ENCODE measurements around the gene HFM1.
A peak's percentile ranks its signal among the peaks of the same experiment; 100 is the strongest.
"Not testable (repeated sequence)": the region's sequence is repeated elsewhere in the genome, so short reads cannot be mapped to it uniquely, and the experiment has no call there.

Gene HFM1

DNA sequence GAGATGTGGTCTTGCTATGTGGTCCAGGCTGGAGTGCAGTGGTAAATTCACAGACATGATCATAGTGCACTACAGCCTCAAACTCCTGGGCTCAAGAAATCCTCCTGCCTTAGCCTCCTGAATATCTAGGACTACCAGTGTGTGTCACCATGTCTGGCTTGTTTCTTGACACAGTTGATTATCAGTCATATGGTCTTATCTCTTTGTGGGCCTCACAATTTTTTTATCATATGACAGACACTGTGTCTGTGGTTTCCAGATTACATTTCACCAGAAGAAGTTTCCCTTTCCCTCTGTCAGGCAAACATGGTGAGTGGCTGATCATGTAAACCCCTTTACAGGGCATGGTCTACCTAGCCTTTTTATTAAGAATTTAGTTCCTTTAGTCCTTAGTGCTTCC lies 96.1 kb downstream of the HFM1 start:
- H3K27ac Mint-ChIP-seq = no peak overlapping the region
- DNase-seq (no peak), ATAC-seq (no peak)
- H3K36me3 Mint-ChIP-seq (ENCODE audit: low read depth) = no peaks in the 10 kb centered on the region
- no peaks in the 10 kb centered on the region for H3K4me1 Mint-ChIP-seq
- peaks cover 22% of the 10 kb centered on the region for H3K9me3 Mint-ChIP-seq
- H3K4me3 Mint-ChIP-seq = no peak overlapping the region
- peaks cover 10% of the 10 kb centered on the region for H3K27me3 Mint-ChIP-seq

DNA sequence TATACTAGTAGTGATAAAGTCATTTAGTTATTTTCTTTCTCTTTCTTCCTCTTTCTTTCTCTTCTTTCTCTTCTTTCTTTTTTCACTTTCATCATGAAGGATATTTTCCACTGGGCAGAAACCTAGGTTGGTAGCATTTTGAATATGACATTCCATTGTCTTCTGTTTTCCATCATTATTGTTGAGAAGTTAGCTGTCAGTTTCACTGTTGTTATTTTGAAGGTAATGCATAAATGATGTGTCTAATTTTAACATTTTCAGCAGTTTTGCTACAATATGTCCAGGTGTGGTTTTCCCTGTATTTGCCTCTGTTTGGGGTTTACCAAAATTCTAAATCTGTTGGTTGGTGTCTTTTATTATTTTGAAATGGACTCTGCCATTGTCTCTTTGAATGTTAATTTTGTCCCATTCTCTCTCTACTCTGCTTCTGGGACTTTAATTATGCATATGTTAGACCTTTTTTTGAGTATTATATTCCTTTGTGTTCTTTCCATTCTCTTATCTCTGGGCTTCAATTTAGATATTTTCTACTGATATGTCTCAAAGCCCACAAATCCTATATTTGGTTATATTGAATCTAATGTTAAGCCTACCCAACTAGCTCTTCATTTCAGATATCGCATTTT lies 96.7 kb downstream of the HFM1 start:
- Mint-ChIP-seq H3K27ac (no peak overlapping the region), H3K9me3 (peaks cover 29% of the 10 kb centered on the region), H3K27me3 (peaks cover 10% of the 10 kb centered on the region), H3K36me3 (ENCODE audit: low read depth) (no peaks in the 10 kb centered on the region), H3K4me1 (no peaks in the 10 kb centered on the region), H3K4me3 (no peak overlapping the region)
- DNase-seq (no peak), ATAC-seq (no peak)

DNA sequence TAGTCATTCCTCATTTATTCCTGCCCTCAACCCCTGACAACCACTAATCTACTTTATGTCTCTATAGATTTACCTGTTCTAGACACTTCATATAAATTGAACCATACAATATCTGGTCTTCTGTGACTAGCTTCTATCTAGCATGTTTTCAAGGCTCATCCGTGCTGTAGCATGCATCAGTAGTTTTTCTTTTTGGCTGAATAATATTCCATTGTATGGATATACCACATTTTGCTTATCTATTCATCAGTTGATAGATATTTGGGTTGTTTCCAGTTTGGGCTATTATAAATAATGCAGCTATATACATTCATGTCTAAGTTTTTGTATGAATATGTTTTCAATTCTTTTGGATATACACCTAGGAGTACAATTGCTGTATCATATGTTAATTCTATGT lies 101.5 kb downstream of the HFM1 start:
- peaks cover 2% of the 10 kb centered on the region for H3K27me3 Mint-ChIP-seq
- H3K36me3 Mint-ChIP-seq (ENCODE audit: low read depth) = no peaks in the 10 kb centered on the region
- peaks cover 15% of the 10 kb centered on the region for H3K9me3 Mint-ChIP-seq
- no peaks in the 10 kb centered on the region for H3K4me1 Mint-ChIP-seq
- DNase-seq = no peak
- H3K4me3 Mint-ChIP-seq = no peak overlapping the region
- ATAC-seq = no peak
- no peak overlapping the region for H3K27ac Mint-ChIP-seq

DNA sequence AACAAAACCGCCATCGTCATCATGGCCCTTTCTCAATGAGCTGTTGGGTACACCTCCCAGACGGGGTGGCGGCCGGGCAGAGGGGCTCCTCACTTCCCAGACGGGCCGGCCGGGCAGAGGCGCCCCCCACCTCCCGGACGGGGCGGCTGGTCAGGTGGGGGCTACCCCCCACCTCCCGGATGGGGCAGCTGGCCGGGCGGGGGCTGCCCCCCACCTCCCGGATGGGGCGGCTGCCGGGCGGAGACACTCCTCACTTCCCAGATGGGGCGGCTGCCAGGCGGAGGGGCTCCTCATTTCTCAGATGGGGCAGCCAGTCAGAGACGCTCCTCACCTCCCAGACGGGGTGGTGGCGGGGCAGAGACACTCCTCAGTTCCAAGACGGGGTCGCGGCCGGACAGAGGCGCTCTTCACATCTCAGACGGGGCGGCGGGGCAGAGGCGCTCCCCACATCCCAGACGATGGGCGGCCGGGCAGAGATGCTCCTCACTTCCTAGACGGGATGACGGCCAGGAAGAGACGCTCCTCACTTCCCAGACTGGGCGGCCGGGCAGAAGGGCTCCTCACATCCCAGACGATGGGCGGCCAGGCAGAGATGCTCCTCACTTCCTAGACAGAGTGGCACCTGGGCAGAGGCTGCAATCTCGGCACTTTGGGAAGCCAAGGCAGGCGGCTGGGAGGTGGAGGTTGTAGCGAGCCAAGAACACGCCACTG lies 115.6 kb downstream of the HFM1 start:
- H3K27me3 Mint-ChIP-seq; H3K4me3 Mint-ChIP-seq; H3K9me3 Mint-ChIP-seq; H3K4me1 Mint-ChIP-seq; ATAC-seq; H3K27ac Mint-ChIP-seq; H3K36me3 Mint-ChIP-seq (ENCODE audit: low read depth); DNase-seq: not testable (repeated sequence)

DNA sequence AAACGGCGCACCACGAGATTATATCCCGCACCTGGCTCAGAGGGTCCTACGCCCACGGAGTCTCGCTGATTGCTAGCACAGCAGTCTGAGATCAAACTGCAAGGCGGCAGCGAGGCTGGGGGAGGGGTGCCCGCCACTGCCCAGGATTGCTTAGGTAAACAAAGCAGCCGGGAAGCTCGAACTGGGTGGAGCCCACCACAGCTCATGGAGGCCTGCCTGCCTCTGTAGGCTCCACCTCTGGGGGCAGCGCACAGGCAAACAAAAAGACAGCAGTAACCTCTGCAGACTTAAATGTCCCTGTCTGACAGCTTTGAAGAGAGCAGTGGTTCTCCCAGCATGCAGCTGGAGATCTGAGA lies 117.7 kb downstream of the HFM1 start:
- not testable (repeated sequence) for H3K9me3 Mint-ChIP-seq; H3K4me1 Mint-ChIP-seq; H3K36me3 Mint-ChIP-seq (ENCODE audit: low read depth); H3K4me3 Mint-ChIP-seq; H3K27me3 Mint-ChIP-seq; H3K27ac Mint-ChIP-seq; DNase-seq; ATAC-seq

DNA sequence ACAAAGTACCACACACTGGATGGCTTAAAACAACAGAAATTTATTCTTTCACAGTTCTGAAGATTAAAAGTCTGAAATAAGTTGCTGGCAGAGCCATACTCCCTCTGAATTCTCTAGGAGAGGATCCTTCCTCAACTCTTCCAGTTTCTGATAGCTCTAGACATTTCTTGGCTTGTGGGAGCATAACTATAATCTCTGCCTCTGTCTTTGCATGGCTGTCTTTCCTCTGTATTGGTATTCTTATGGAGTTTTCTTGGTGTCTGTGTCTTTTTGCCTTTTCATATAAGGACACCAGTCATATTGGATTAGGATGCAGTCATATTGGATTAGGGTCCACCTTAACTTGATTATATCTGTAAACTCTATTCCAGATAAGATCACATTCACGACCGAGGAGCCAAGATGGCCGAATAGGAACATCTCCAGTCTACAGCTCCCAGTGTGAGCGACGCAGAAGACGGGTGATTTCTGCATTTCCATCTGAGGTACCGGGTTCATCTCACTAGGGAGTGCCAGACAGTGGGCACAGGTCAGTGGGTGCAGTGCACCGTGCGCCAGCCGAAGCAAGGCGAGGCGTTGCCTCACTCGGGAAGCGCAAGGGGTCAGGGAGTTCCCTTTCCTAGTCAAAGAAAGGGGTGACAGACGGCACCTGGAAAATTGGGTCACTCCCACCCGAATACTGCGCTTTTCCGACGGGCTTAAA lies 118.2 kb downstream of the HFM1 start:
- H3K27ac Mint-ChIP-seq; H3K9me3 Mint-ChIP-seq; ATAC-seq; H3K36me3 Mint-ChIP-seq (ENCODE audit: low read depth); DNase-seq; H3K27me3 Mint-ChIP-seq; H3K4me1 Mint-ChIP-seq; H3K4me3 Mint-ChIP-seq: not testable (repeated sequence)

DNA sequence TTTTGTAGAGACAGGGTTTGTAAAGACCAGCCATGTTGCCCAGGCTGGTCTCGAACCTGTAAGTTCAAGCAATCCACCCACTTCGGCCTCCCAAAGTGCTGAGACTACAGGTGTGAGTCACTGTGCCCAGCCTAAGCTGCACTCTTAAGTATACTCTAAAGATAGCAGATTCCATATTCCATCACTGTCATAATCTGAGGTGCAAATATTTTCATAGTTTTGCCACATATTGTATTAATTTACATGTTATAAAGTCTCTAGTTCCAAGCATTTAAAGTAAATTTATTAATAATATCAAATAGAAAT lies 121.3 kb downstream of the HFM1 start:
- Mint-ChIP-seq H3K36me3 (ENCODE audit: low read depth) (no peaks in the 10 kb centered on the region), H3K4me1 (no peaks in the 10 kb centered on the region), H3K4me3 (no peak overlapping the region), H3K27me3 (peaks cover 7% of the 10 kb centered on the region), H3K9me3 (no peaks in the 10 kb centered on the region), H3K27ac (no peak overlapping the region)
- ATAC-seq (no peak), DNase-seq (no peak)

DNA sequence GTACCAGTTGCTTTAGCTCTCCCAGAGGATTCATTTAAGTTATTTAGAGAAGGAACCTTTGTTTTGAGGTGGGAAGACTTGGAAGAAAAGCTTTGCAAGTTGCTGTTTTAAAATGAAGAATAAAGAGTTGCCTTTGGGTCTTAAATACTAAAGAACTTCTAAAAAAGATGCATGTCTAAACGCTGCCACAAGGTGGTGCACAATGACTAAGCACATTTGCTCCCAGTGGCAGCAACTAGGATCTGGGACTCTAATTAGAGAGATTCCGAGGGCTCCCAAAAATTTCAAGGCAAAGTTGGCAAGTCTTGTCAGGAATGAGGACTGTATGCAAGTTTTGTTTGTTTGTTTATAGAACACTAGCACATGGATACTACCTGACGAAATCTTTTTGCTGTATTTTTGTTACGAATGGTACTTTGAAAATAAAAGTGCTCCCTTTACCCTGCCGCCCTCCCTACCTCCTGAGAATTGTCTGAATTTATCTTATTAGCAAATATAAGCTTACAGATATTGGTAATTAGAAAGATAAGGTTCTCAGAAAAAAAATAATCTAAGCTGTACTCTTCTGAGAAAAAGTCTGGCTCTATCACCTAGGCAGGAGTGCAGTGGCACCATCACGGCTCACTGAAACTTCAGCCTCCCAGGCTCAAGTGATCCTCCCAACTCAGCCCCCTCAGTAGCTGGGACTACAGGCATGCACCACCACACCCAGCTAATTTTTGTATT lies 121.8 kb downstream of the HFM1 start:
- Mint-ChIP-seq H3K27me3 (peaks cover 7% of the 10 kb centered on the region), H3K36me3 (ENCODE audit: low read depth) (no peaks in the 10 kb centered on the region), H3K27ac (no peak overlapping the region), H3K9me3 (no peaks in the 10 kb centered on the region), H3K4me3 (no peak overlapping the region), H3K4me1 (no peaks in the 10 kb centered on the region)
- DNase-seq = peak; percentile 47
- ATAC-seq = no peak

DNA sequence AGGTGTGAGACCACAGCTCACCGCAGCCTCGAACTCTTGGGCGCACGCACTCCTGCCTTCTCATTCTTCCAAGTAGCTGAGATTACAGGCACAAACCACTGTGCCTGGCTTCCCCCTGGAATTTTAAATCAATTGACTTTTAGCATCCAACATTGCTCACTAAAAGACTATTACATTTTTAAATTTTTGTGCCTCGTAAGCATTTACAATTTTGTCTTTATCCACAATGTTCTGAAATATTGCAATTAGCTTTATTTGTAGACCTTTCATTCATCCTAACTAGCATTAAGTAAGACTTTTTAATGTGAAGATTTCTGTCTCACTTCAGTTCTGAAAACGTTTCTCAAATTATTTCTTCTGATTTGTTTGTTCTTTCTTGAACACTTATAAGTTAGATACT lies 122.9 kb downstream of the HFM1 start:
- Mint-ChIP-seq H3K27me3 (peaks cover 7% of the 10 kb centered on the region), H3K36me3 (ENCODE audit: low read depth) (no peaks in the 10 kb centered on the region), H3K27ac (no peak overlapping the region), H3K9me3 (no peaks in the 10 kb centered on the region), H3K4me1 (no peaks in the 10 kb centered on the region), H3K4me3 (no peak overlapping the region)
- DNase-seq (no peak), ATAC-seq (no peak)

DNA sequence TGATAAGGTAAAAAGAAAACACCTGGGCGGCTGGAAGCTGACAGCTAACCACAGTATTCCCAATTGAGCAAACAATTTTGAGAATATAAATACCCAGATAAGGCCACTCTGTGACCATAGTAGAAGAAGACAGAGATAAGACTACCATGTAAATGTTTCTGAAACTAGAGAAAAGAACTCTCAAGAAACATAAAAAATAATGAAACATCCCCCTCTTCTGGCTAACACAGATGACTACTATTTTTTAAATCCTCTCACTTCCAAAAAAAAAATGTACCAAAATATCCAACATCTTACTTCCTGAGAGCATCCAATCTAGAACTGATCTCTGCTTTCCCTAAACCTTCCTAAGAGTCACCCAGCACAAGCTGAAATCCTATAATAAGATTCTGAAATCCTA lies 125.9 kb downstream of the HFM1 start:
- Mint-ChIP-seq H3K4me3 (no peak overlapping the region), H3K36me3 (ENCODE audit: low read depth) (no peaks in the 10 kb centered on the region), H3K27ac (no peak overlapping the region), H3K27me3 (peaks cover 7% of the 10 kb centered on the region), H3K9me3 (no peaks in the 10 kb centered on the region), H3K4me1 (no peaks in the 10 kb centered on the region)
- DNase-seq = no peak
- ATAC-seq = no peak

DNA sequence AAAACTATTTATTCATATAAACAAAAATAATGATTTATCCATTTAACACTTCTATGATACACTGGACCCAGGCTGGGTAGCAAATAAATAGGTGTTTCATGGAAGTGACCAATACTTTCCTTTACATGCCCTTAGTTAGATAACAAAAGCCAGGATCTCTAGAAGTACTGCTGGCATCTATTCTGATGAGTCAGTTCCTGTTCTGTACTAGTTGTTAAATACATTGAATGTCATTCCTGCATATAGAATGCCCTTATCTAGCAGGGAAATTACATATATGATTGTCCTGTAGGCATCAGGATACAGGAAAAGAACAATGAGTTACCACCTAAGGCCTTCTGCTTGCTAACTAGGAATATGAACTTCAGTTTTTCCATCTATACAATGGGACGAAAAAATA lies 130.8 kb downstream of the HFM1 start:
- no peaks in the 10 kb centered on the region for H3K9me3 Mint-ChIP-seq
- no peaks in the 10 kb centered on the region for H3K4me1 Mint-ChIP-seq
- DNase-seq = no peak
- H3K4me3 Mint-ChIP-seq = no peak overlapping the region
- no peak overlapping the region for H3K27ac Mint-ChIP-seq
- H3K36me3 Mint-ChIP-seq (ENCODE audit: low read depth) = no peaks in the 10 kb centered on the region
- no peaks in the 10 kb centered on the region for H3K27me3 Mint-ChIP-seq
- no peak for ATAC-seq

DNA sequence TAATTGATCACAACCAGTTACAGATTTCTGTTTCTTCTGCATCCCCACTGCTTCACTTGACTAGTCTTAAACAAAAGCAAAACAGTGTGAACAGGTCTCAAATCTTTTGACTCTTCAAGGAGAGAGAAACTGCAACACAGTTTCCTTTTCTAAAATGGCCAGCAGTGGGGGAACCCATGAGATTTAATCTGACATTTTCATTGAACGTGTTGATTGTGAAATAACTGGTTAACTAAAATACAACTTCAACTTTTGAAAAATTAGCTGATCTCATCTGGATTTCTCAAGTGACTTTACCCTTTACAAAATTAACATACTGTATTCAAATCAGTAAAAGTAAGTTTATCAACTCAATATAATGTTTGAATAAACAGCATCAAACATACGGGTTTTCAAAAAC lies 143.0 kb downstream of the HFM1 start:
- Mint-ChIP-seq H3K27ac (no peak overlapping the region), H3K27me3 (peaks cover 2% of the 10 kb centered on the region), H3K4me3 (no peak overlapping the region), H3K36me3 (ENCODE audit: low read depth) (no peaks in the 10 kb centered on the region), H3K4me1 (no peaks in the 10 kb centered on the region), H3K9me3 (no peaks in the 10 kb centered on the region)
- DNase-seq (no peak), ATAC-seq (no peak)

DNA sequence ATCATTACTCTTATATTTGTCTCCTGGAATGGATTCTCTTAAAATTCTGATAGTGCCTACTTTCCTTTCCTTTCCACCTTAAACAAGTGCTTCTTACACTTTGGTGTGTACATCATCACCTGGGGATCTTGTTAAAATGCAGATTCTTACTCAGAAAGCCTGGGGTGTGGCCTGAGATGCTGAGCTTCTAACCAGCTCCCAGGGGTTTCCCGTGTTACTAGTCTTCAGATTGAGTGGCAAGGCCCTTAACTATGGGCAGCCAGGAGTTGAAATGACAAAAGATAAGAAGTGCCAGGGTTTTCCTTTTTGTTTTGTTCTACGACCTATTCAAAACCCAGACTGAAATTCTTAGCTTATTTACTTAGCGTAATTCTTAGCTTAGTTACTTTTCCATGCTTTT lies 159.2 kb downstream of the HFM1 start:
- no peaks in the 10 kb centered on the region for H3K9me3 Mint-ChIP-seq
- H3K4me1 Mint-ChIP-seq = no peaks in the 10 kb centered on the region
- no peak overlapping the region for H3K4me3 Mint-ChIP-seq
- DNase-seq = no peak
- no peaks in the 10 kb centered on the region for H3K36me3 Mint-ChIP-seq (ENCODE audit: low read depth)
- no peak overlapping the region for H3K27ac Mint-ChIP-seq
- ATAC-seq = no peak
- H3K27me3 Mint-ChIP-seq = peaks cover 4% of the 10 kb centered on the region

DNA sequence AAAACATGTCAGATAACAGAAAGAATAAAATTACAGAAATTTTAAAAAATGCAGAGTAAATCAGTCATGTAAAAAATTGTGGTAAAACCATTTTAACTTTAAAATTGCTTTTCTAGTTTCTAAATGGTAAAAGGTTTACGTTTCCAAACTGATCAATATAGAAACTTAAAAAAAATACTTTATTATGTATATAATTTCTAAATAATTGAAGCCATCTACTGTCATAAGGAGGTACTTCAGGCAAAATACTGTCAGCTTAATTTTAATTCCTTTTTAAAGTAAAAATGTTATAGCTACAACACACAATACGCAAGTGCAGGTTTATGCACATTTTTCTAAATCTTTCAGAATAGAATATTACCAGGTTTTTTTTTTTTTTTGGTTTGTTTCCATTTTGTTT lies 159.9 kb downstream of the HFM1 start:
- H3K9me3 Mint-ChIP-seq = no peaks in the 10 kb centered on the region
- no peaks in the 10 kb centered on the region for H3K36me3 Mint-ChIP-seq (ENCODE audit: low read depth)
- DNase-seq = no peak
- H3K27ac Mint-ChIP-seq = no peak overlapping the region
- no peaks in the 10 kb centered on the region for H3K4me1 Mint-ChIP-seq
- no peak for ATAC-seq
- H3K27me3 Mint-ChIP-seq = peaks cover 4% of the 10 kb centered on the region
- no peak overlapping the region for H3K4me3 Mint-ChIP-seq

DNA sequence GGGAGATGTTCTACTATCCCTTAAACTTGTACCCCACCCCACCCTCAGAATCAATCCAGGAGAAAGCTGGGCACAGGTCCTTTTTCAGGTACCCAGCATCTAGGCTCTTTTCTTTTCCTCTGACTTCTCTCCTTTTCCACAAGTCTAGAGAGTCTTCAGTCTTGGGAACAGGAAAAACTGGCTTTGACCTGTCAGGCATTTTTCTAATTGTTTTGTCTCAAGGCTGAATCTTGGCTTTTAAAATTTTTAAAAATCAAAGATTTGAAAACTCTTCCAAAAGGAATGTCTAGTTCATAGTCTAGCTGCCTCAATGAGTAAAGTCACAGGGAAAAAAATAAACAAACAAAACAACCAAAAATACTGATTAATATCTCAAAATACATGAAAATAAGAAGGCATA lies 161.5 kb downstream of the HFM1 start:
- Mint-ChIP-seq H3K9me3 (no peaks in the 10 kb centered on the region), H3K27ac (no peak overlapping the region), H3K27me3 (peaks cover 2% of the 10 kb centered on the region), H3K36me3 (ENCODE audit: low read depth) (no peaks in the 10 kb centered on the region), H3K4me3 (no peak overlapping the region), H3K4me1 (no peaks in the 10 kb centered on the region)
- no peak for DNase-seq
- no peak for ATAC-seq

Measured in activated naive CD8-positive, alpha-beta T cell treated with anti-CD3 and anti-CD28 coated beads, Interleukin-2, amount 50 U/mL, for 24 hours (primary cell).